Measurements from ENCODE around the gene ADAM19. TPM values are rescaled to one million over a fixed set of nuclear protein-coding genes. Genes with fewer than 3 reads are reported as not detected.

Gene ADAM19
- total RNA-seq, 1 donor from 2014 or later, result 4.9 TPM

DNA sequence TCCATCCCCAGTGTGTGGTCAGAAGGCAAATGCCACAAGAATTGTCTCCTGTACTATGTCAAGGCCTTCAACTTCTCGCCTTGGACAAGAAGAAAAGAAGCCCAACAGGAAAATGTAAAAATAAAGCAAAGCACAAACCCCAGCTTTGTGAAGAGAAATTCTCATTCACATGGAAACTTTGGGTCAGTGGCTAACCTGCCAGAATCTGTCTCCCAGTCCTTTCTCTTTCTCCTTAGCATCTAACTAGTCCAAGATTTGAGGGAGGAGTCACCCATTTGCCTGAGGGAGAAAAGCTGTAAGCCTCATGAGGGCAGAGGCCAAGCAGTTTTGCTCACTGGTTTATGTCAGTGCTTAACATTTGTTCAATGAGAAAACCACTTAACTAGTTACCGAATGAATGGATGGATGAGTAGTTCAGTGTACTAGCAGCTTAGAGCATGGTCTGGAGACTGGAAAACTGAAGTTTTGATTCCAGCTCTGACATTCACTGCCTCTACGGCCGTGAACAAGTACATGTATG is 36.0 kb downstream of the ADAM19 start:
- DNase-seq (ENCODE audit: extremely low spot score in 2 of 2), result no peak
- Histone ChIP-seq H3K36me3 (no peaks in the 10 kb centered on the region), H3K4me3 (no peak overlapping the region), H3K27ac (peak overlapping the region; percentile 63), H3K27me3 (no peaks in the 10 kb centered on the region), H3K4me1 (peaks cover 48% of the 10 kb centered on the region), H3K9me3 (no peaks in the 10 kb centered on the region)
- intact Hi-C loops (cut with DNase I), result no loop called here
- TF ChIP-seq POLR2A (IDR thresholded peaks at IDR 0.05), result no peak
- TF ChIP-seq, protein P1, sequence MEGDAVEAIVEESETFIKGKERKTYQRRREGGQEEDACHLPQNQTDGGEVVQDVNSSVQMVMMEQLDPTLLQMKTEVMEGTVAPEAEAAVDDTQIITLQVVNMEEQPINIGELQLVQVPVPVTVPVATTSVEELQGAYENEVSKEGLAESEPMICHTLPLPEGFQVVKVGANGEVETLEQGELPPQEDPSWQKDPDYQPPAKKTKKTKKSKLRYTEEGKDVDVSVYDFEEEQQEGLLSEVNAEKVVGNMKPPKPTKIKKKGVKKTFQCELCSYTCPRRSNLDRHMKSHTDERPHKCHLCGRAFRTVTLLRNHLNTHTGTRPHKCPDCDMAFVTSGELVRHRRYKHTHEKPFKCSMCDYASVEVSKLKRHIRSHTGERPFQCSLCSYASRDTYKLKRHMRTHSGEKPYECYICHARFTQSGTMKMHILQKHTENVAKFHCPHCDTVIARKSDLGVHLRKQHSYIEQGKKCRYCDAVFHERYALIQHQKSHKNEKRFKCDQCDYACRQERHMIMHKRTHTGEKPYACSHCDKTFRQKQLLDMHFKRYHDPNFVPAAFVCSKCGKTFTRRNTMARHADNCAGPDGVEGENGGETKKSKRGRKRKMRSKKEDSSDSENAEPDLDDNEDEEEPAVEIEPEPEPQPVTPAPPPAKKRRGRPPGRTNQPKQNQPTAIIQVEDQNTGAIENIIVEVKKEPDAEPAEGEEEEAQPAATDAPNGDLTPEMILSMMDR (IDR thresholded peaks at IDR 0.05), result no peak

DNA sequence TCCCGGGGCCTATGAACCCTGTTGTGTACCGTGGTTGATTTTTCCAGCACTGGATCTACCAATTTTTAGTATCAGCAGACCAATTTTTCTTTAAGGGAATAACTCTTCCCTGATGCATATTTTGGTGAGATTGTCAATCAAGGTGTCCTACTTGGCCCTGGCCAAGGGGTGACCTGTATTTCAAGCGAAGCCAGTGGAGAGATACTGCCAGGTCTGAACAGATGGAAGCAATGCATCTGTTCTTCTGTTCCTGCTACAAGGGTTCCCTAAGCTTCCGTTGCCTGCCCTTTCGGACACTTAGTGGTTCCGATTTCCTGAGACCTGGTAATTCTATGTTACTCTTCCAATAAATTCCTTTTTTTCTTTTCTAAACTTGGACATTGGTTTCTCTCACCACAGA is 37.3 kb downstream of the ADAM19 start:
- intact Hi-C loops (cut with DNase I), result no loop called here
- H3K27me3 ChIP-seq, result no peaks in the 10 kb centered on the region
- H3K4me3 ChIP-seq, result no peak overlapping the region
- H3K9me3 ChIP-seq, result no peaks in the 10 kb centered on the region
- H3K36me3 ChIP-seq, result no peaks in the 10 kb centered on the region
- TF ChIP-seq, protein P1 (IDR thresholded peaks at IDR 0.05), result no peak
- TF ChIP-seq POLR2A (IDR thresholded peaks at IDR 0.05) (no peak), POLR2AphosphoS5 (IDR thresholded peaks at IDR 0.05; ENCODE audit: insufficient read depth in 1 of 2, low read depth in 1 of 2) (no peak)
- H3K4me1 ChIP-seq, result peaks cover 39% of the 10 kb centered on the region
- no peak overlapping the region for H3K27ac ChIP-seq
- no peak for DNase-seq (ENCODE audit: extremely low spot score in 2 of 2)

DNA sequence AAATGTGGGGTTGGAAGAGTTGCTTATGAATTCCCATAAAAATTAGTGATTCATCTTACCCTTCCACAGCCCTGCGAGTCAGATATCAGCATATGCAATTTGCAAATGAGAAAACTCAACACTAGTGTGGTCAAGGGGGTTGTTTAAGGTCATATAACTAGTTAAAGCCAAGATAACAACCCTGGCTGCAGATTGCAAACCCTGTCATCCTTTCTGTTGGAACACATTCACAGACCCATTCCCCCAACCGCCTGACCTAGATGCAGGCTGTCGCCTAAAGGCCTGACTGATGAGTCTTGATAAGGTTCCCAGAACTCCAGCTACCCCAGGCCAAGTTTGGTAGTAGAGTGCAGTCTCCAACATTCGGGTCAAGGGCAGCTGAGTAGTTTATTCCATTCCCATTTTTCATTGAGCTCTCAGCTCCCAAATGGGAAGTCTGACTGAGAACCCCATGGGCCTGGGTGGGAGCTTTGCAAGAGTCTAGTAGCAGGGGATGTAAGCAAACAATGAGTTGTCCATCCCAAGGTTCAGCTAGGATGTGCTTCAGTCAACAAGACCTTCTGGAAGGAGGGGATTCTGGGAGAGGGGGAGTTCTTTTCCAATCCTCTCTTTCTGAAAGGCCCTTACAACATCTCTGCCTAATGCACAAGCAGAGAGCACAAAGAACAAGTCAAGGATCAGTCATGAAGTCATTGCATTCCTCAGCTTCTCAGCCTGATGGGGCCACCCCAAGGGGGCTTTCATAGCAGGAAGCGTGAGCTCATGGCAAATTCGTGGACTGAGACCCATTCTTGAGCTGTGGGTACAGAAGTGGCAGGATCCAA is 40.3 kb downstream of the ADAM19 start:
- intact Hi-C loops (cut with DNase I), result no loop called here
- Histone ChIP-seq H3K27me3 (no peaks in the 10 kb centered on the region), H3K27ac (peak overlapping the region; percentile 35), H3K4me3 (no peak overlapping the region), H3K36me3 (no peaks in the 10 kb centered on the region), H3K4me1 (peaks cover 9% of the 10 kb centered on the region), H3K9me3 (no peaks in the 10 kb centered on the region)
- DNase-seq (ENCODE audit: extremely low spot score in 2 of 2), result no peak
- no peak for TF ChIP-seq POLR2A (IDR thresholded peaks at IDR 0.05)
- TF ChIP-seq POLR2AphosphoS5 (IDR thresholded peaks at IDR 0.05; ENCODE audit: insufficient read depth in 1 of 2, low read depth in 1 of 2), result no peak
- TF ChIP-seq, protein P1 (IDR thresholded peaks at IDR 0.05), result no peak

DNA sequence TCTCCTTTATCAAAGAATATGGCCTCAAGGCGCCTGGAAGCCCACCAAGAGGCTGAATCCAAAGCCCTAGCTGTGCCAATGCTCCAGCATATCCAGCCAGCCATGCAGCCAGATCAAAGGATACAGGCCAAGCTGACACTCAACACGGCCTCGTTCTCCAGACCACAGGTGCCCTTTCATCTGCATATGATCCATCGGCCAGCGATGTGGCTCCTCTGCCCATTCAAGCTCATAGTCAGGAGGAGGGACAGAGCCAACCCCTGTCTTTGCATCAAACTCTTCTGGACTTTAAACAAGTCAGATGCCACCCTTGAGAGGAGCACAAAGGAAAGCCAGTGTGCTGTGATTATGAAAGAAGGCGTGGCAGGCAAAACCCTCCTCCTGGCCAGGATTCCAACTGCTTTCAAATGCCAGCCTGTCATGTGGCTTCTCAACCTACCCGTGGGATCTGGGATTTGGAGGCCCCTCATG is 42.5 kb downstream of the ADAM19 start:
- intact Hi-C loops (cut with DNase I), result no loop called here
- no peaks in the 10 kb centered on the region for H3K36me3 ChIP-seq
- no peak overlapping the region for H3K27ac ChIP-seq
- H3K4me1 ChIP-seq, result no peaks in the 10 kb centered on the region
- H3K4me3 ChIP-seq, result no peak overlapping the region
- TF ChIP-seq POLR2A (IDR thresholded peaks at IDR 0.05), result no peak
- no peak for TF ChIP-seq POLR2AphosphoS5 (IDR thresholded peaks at IDR 0.05; ENCODE audit: insufficient read depth in 1 of 2, low read depth in 1 of 2)
- TF ChIP-seq, protein P1 (IDR thresholded peaks at IDR 0.05), result no peak
- no peaks in the 10 kb centered on the region for H3K9me3 ChIP-seq
- H3K27me3 ChIP-seq, result no peaks in the 10 kb centered on the region
- DNase-seq (ENCODE audit: extremely low spot score in 2 of 2), result no peak

DNA sequence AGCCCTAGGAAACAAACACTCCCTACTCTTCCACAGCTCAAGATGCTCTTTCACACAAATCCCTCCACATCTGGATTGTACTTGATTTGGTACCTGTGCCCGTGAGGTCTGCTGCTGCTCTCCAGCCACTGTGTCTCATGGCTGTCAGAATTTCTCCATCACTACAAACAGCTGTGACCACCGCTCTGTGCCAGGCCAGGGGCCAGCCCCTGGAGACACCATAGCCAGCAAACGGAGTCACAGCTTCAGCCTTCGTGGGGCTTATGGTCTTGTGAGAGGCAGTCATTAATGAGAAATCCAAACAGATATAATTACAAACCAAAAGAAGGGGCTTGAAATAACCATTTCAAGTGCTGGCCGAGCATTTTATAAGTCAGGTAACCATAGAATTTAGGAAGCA is 43.6 kb downstream of the ADAM19 start:
- no peaks in the 10 kb centered on the region for H3K27me3 ChIP-seq
- H3K27ac ChIP-seq, result no peak overlapping the region
- DNase-seq (ENCODE audit: extremely low spot score in 2 of 2), result no peak
- H3K36me3 ChIP-seq, result no peaks in the 10 kb centered on the region
- TF ChIP-seq POLR2AphosphoS5 (IDR thresholded peaks at IDR 0.05; ENCODE audit: insufficient read depth in 1 of 2, low read depth in 1 of 2), result no peak
- TF ChIP-seq, protein P1 (IDR thresholded peaks at IDR 0.05), result no peak
- no peak for TF ChIP-seq POLR2A (IDR thresholded peaks at IDR 0.05)
- H3K9me3 ChIP-seq, result no peaks in the 10 kb centered on the region
- H3K4me3 ChIP-seq, result no peak overlapping the region
- H3K4me1 ChIP-seq, result no peaks in the 10 kb centered on the region
- intact Hi-C loops (cut with DNase I), result no loop called here
